Measurements from ENCODE around the gene SACM1L.

The SACM1L gene

GRCh38 chr3:45664578-45664977, 24.6 kb upstream of the SACM1L start:
- POLR2A ChIA-PET, result no interaction called here
- CTCF ChIA-PET, result interaction anchor here (0.5 to 1.2 kb wide), 3 partner anchors 114 to 441 kb away, joined by 3 read pairs; no protein-coding TSS in a partner anchor
- H3K27ac ChIP-seq (ENCODE audit: extremely low read depth, low read depth, low read length), result no peak overlapping the region

More at GRCh38 chr3:45664578-45664977, 24.6 kb upstream of the SACM1L start:
- Histone ChIP-seq H3K4me3 (ENCODE audit: low read depth, low read length) (no peak overlapping the region), H3K4me1 (ENCODE audit: control insufficient read depth, insufficient read depth, low read length) (no peaks in the 10 kb centered on the region), H3K36me3 (ENCODE audit: control insufficient read depth in 2 of 2, insufficient read depth in 1 of 2, low read length in 2 of 2) (peaks cover 0 to 41% of the 10 kb centered on the region in 2 experiments; a peak in 1 of 3 replicates), H3K9me3 (ENCODE audit: control insufficient read depth, insufficient read depth, low read depth, low read length) (no peaks in the 10 kb centered on the region)
- TF ChIP-seq PRDM10 (tag by site-specific recombination; IDR thresholded peaks at IDR 0.05), result no peak
- no peak for TF ChIP-seq ZNF701 (tag by site-specific recombination; IDR thresholded peaks at IDR 0.05)
- no peak for TF ChIP-seq SCRT2 (tag by site-specific recombination; IDR thresholded peaks at IDR 0.05)
- no peak for TF ChIP-seq ZEB2 (tag by site-specific recombination; IDR thresholded peaks at IDR 0.05)
- no peak for TF ChIP-seq SALL2 (tag by site-specific recombination; IDR thresholded peaks at IDR 0.05; ENCODE audit: borderline replicate concordance)
- no peak for TF ChIP-seq ZNF184 (tag by site-specific recombination; IDR thresholded peaks at IDR 0.05)
- TF ChIP-seq OVOL3 (tag by site-specific recombination; IDR thresholded peaks at IDR 0.05), result no peak
- TF ChIP-seq ZSCAN30 (tag by site-specific recombination; IDR thresholded peaks at IDR 0.05), result no peak
- TF ChIP-seq ZNF335 (tag by site-specific recombination; conservative IDR thresholded peaks at IDR 0.05), result no peak
- no peak for TF ChIP-seq BCL6B (tag by site-specific recombination; IDR thresholded peaks at IDR 0.05)
- no peak for TF ChIP-seq ZFHX2 (tag by site-specific recombination; conservative IDR thresholded peaks at IDR 0.05)
- no peak for TF ChIP-seq ZNF148 (tag by site-specific recombination; IDR thresholded peaks at IDR 0.05; ENCODE audit: borderline replicate concordance)
- TF ChIP-seq ZNF843 (tag by site-specific recombination; IDR thresholded peaks at IDR 0.05), result no peak
- TF ChIP-seq ZNF529 (tag by site-specific recombination; IDR thresholded peaks at IDR 0.05; ENCODE audit: insufficient replicate concordance), result no peak
- no peak for TF ChIP-seq ZNF211 (tag by site-specific recombination; IDR thresholded peaks at IDR 0.05; ENCODE audit: low read depth)
- no peak for TF ChIP-seq ZNF398 (tag by site-specific recombination; IDR thresholded peaks at IDR 0.05)
- TF ChIP-seq HIC1 (tag by site-specific recombination; IDR thresholded peaks at IDR 0.05), result no peak
- no peak for TF ChIP-seq ZNF112 (tag by site-specific recombination; IDR thresholded peaks at IDR 0.05)
- no peak for TF ChIP-seq ZNF548 (tag by site-specific recombination; IDR thresholded peaks at IDR 0.05)

All from HEK293 (cell line).